IMR-90 (cell line): ENCODE data around the gene AUH. TPM values are rescaled to one million over a fixed set of nuclear protein-coding genes. Genes with fewer than 3 reads are reported as not detected.

Source experiments
- ATAC-seq: fragments of 200-7000 bp; cut with Tn5 transposase; 2 replicates; pipeline ENCODE4 v1.9.1; 2020; ENCODE audit warnings: low read depth, mild to moderate bottlenecking, moderate library complexity
- BruUV-seq: library from RNA; stranded (reverse); fragments of 400-500 nt; replicated peaks from 2 replicates; lab custom pipeline; 2021; lab: Mats Ljungman, UMichigan
- CTCF ChIA-PET: fragments of 300-600 bp; formaldehyde crosslinking; extraction: SDS; loops from one replicate; lab custom pipeline; 2021; ENCODE audit warnings: antibody characterized with exemption; lab: Yijun Ruan, JAX
- POLR2A ChIA-PET: fragments of 300-600 bp; sonication (Branson Sonifier 250); formaldehyde crosslinking; loops from one replicate; lab custom pipeline; 2022; ENCODE audit warnings: antibody characterized with exemption; ENCODE audit not compliant: unreplicated experiment; lab: Charles Lee
- DNase-seq: peaks from one replicate; pipeline ENCODE4 v3.0.0; 2013
- H2AFZ ChIP-seq: replicated peaks from 2 replicates; pipeline ENCODE3; 2013; ENCODE audit warnings: low read length, mild to moderate bottlenecking; ENCODE audit not compliant: poor library complexity
- H2AK5ac ChIP-seq: 2 replicates; pipeline ENCODE4 v1.6.1; 2013; ENCODE audit warnings: low read depth, low read length, inconsistent platforms
- H2AK9ac ChIP-seq: replicated peaks from 2 replicates; pipeline ENCODE3; 2013; ENCODE audit warnings: mild to moderate bottlenecking, low read depth, low read length, moderate library complexity; ENCODE audit not compliant: poor library complexity
- H2BK120ac ChIP-seq: 2 replicates; pipeline ENCODE4 v1.6.1; 2013; ENCODE audit warnings: low read depth, low read length, inconsistent platforms
- H2BK15ac ChIP-seq: 3 replicates; pipeline ENCODE4 v1.6.1; 2013; ENCODE audit warnings: low read depth, low read length, inconsistent platforms
- H2BK20ac ChIP-seq: 2 replicates; pipeline ENCODE4 v1.6.1; 2013; ENCODE audit warnings: low read depth, mild to moderate bottlenecking, inconsistent platforms, low read length, moderate library complexity
- H2BK5ac ChIP-seq: 2 replicates; pipeline ENCODE4 v1.6.1; 2013; ENCODE audit warnings: mild to moderate bottlenecking, low read depth, low read length, inconsistent platforms; ENCODE audit not compliant: poor library complexity, severe bottlenecking
- H3K14ac ChIP-seq: replicated peaks from 2 replicates; pipeline ENCODE4 v1.6.1; 2013; ENCODE audit warnings: low read depth, low read length, inconsistent platforms
- H3K18ac ChIP-seq: 2 replicates; pipeline ENCODE4 v1.6.1; 2013; ENCODE audit warnings: low read depth, low read length, control low read depth
- H3K23ac ChIP-seq: 2 replicates; pipeline ENCODE4 v1.6.1; 2013; ENCODE audit warnings: low read depth, low read length, inconsistent platforms
- H3K27ac ChIP-seq: 2 replicates; pipeline ENCODE4 v1.5.1; 2013; ENCODE audit warnings: mild to moderate bottlenecking, control low read depth, low read length; ENCODE audit not compliant: insufficient read depth
- H3K27me3 ChIP-seq: 2 replicates; pipeline ENCODE4 v1.6.1; 2013; ENCODE audit warnings: low read length; ENCODE audit not compliant: control insufficient read depth, insufficient read depth
- H3K36me3 ChIP-seq: 2 replicates; pipeline ENCODE4 v1.6.1; 2013; ENCODE audit warnings: low read length, mixed read lengths; ENCODE audit not compliant: control insufficient read depth, insufficient read depth
- H3K4ac ChIP-seq: 2 replicates; pipeline ENCODE4 v1.6.1; 2013; ENCODE audit warnings: low read depth, low read length, inconsistent platforms
- H3K4me1 ChIP-seq: 2 replicates; pipeline ENCODE4 v1.6.1; 2013; ENCODE audit warnings: low read length, mixed read lengths; ENCODE audit not compliant: control insufficient read depth, insufficient read depth
- H3K4me2 ChIP-seq: 2 replicates; pipeline ENCODE4 v1.6.1; 2013; ENCODE audit warnings: low read depth, mild to moderate bottlenecking, control low read depth, low read length, moderate library complexity
- H3K4me3 ChIP-seq: 2 replicates; pipeline ENCODE4 v1.5.1; 2013; ENCODE audit warnings: low read depth, mild to moderate bottlenecking, control low read depth, low read length, moderate library complexity; ENCODE audit not compliant: insufficient read depth
- H3K56ac ChIP-seq: 2 replicates; pipeline ENCODE4 v1.6.1; 2013; ENCODE audit warnings: low read length, inconsistent platforms; ENCODE audit not compliant: insufficient read depth; ENCODE audit errors: extremely low read depth
- H3K79me1 ChIP-seq, 2 experiments: 2 replicates each; pipeline ENCODE4 v1.6.1; 2013; ENCODE audit warnings: low read length in 2 of 2, inconsistent platforms in 1 of 2, low read depth in 1 of 2
- H3K9ac ChIP-seq: 2 replicates; pipeline ENCODE4 v1.6.1; 2013; ENCODE audit warnings: low read depth, low read length, control low read depth
- H3K9me1 ChIP-seq: 2 replicates; pipeline ENCODE4 v1.6.1; 2013; ENCODE audit warnings: low read length, inconsistent platforms; ENCODE audit not compliant: insufficient read depth
- H3K9me3 ChIP-seq: 2 replicates; pipeline ENCODE4 v1.6.1; 2013; ENCODE audit warnings: low read length; ENCODE audit not compliant: control insufficient read depth, insufficient read depth
- H4K20me1 ChIP-seq: 2 replicates; pipeline ENCODE4 v1.6.1; 2013; ENCODE audit warnings: low read length, inconsistent platforms; ENCODE audit not compliant: insufficient read depth
- H4K5ac ChIP-seq: 2 replicates; pipeline ENCODE4 v1.6.1; 2013; ENCODE audit warnings: mild to moderate bottlenecking, low read depth, low read length, control low read depth
- H4K8ac ChIP-seq, 2 experiments: 2 replicates each; pipeline ENCODE4 v1.6.1; 2013; ENCODE audit warnings: low read depth in 2 of 2, low read length in 2 of 2, control low read depth in 1 of 2, inconsistent platforms in 1 of 2
- H4K91ac ChIP-seq: 2 replicates; pipeline ENCODE4 v1.6.1; 2013; ENCODE audit warnings: low read depth, low read length, inconsistent platforms; ENCODE audit not compliant: insufficient read depth
- CEBPB ChIP-seq: IDR thresholded peaks from 2 replicates; pipeline ENCODE4 v1.6.1; 2012; ENCODE audit warnings: low read depth, low read length, improper control_type of control experiment
- CHD1 ChIP-seq: IDR thresholded peaks from 2 replicates; pipeline ENCODE4 v1.6.1; 2012; ENCODE audit warnings: low read depth, low read length, improper control_type of control experiment
- ELK1 ChIP-seq: fragments of 150-350 bp; IDR thresholded peaks from 2 replicates; pipeline ENCODE4 v1.6.1; 2016; ENCODE audit warnings: low read depth, mild to moderate bottlenecking, low read length, moderate library complexity, borderline replicate concordance
- FOS ChIP-seq: fragments of 150-350 bp; IDR thresholded peaks from 2 replicates; pipeline ENCODE4 v1.6.1; 2016; ENCODE audit warnings: low read depth, low read length
- MAFK ChIP-seq: IDR thresholded peaks from 2 replicates; pipeline ENCODE4 v1.6.1; 2012; ENCODE audit warnings: low read depth, low read length, improper control_type of control experiment
- MAZ ChIP-seq: IDR thresholded peaks from 2 replicates; pipeline ENCODE4 v1.6.1; 2012; ENCODE audit warnings: low read depth, mild to moderate bottlenecking, low read length, improper control_type of control experiment, moderate library complexity, borderline replicate concordance
- MXI1 ChIP-seq: IDR thresholded peaks from 2 replicates; pipeline ENCODE4 v1.6.1; 2012; ENCODE audit warnings: low read depth, mild to moderate bottlenecking, low read length, moderate library complexity, borderline replicate concordance
- NFE2L2 ChIP-seq: fragments of 150-350 bp; IDR thresholded peaks from 2 replicates; pipeline ENCODE4 v1.6.1; 2016; ENCODE audit warnings: low read depth, mild to moderate bottlenecking, low read length
- POLR2A ChIP-seq: IDR thresholded peaks from 2 replicates; pipeline ENCODE4 v1.6.1; 2012; ENCODE audit warnings: mild to moderate bottlenecking, low read depth, low read length
- RAD21 ChIP-seq: IDR thresholded peaks from 2 replicates; pipeline ENCODE4 v1.6.1; 2012; ENCODE audit warnings: low read length, improper control_type of control experiment
- RCOR1 ChIP-seq: IDR thresholded peaks from 2 replicates; pipeline ENCODE4 v1.6.1; 2012; ENCODE audit warnings: mild to moderate bottlenecking, low read length, improper control_type of control experiment; ENCODE audit not compliant: insufficient replicate concordance
- RFX5 ChIP-seq: IDR thresholded peaks from 2 replicates; pipeline ENCODE4 v1.8.0; 2012; ENCODE audit warnings: low read depth, mild to moderate bottlenecking, low read length, moderate library complexity
- dilution Hi-C: fragments of 300-500 bp; cut with HindIII; formaldehyde crosslinking; loops from one replicate; pipeline ENCODE4 v1.14.3; 2018; ENCODE audit warnings: low sequenced_read_pairs; ENCODE audit not compliant: unreplicated experiment
- in situ Hi-C: fragments of 300-500 bp; cut with MboI; formaldehyde crosslinking; loops from 3 replicates; pipeline ENCODE4 v1.14.3; 2019; ENCODE audit warnings: low sequenced_read_pairs, inconsistent platforms, mixed read lengths
- intact Hi-C: fragments of 100-400 bp; cut with micrococcal nuclease; formaldehyde crosslinking; loops from 2 replicates; pipeline ENCODE4 v1.10.0; 2022
- polyA plus RNA-seq, 3 experiments: library from polyadenylated mRNA; depleted of rRNA; stranded (reverse); fragments of >200 nt; gene quantifications; 2 replicates each; pipeline ENCODE4 v1.2.3, GENCODE V29; 2012; ENCODE audit warnings: low replicate concordance in 1 of 3
- total RNA-seq: library from RNA; depleted of rRNA; stranded (reverse); fragments of >200 nt; gene quantifications from 2 replicates; pipeline ENCODE4 v1.2.3, GENCODE V29; 2012

Gene AUH
- total and polyA plus RNA-seq, 2 of the 4 experiments (the other 2 are of a cell fraction): 5.9 to 8.1 TPM

GRCh38 chr9:91170951-91171350 is 190.8 kb downstream of the AUH start:
- dilution Hi-C loops: no loop called here

More at GRCh38 chr9:91170951-91171350, 190.8 kb downstream of the AUH start:
- DNase-seq: no peak
- Histone ChIP-seq H4K5ac (no peak overlapping the region), H2AFZ (no peak overlapping the region), H4K8ac (no peak overlapping the region), H3K36me3 (no peaks in the 10 kb centered on the region), H3K23ac (no peak overlapping the region), H3K9ac (no peak overlapping the region), H2BK5ac (no peak overlapping the region), H3K4ac (no peak overlapping the region), H2AK9ac (no peak overlapping the region), H3K79me1 (no peaks in the 10 kb centered on the region; a peak in 1 of 4 replicates), H3K27me3 (no peaks in the 10 kb centered on the region), H3K4me1 (peaks cover 7% of the 10 kb centered on the region; the same call in 1 of the 2 replicates), H2AK5ac (no peak overlapping the region), H3K9me3 (peaks cover 4% of the 10 kb centered on the region; the same call in 1 of the 2 replicates), H2BK20ac (no peak overlapping the region), H2BK15ac (no peak overlapping the region), H3K14ac (no peak overlapping the region), H2BK120ac (no peak overlapping the region), H3K4me3 (no peak overlapping the region), H4K20me1 (no peaks in the 10 kb centered on the region), H3K27ac (no peak overlapping the region), H3K18ac (no peak overlapping the region), H3K4me2 (no peak overlapping the region), H3K9me1 (no peaks in the 10 kb centered on the region), H3K56ac (no peak overlapping the region), H4K91ac (no peak overlapping the region)
- ChIA-PET CTCF (no interaction called here), POLR2A (no interaction called here)
- in situ Hi-C loops (no loop called here), intact Hi-C loops (no loop called here)
- no TSS peak for BruUV-seq
- TF ChIP-seq FOS (no peak), MAFK (no peak), RAD21 (no peak), RFX5 (no peak), NFE2L2 (no peak), CHD1 (no peak), MAZ (no peak), POLR2A (no peak), RCOR1 (no peak), MXI1 (no peak), ELK1 (no peak), CEBPB (no peak)
- ATAC-seq: no peak
